HG03575 (cell line): ENCODE data around the gene KCTD20.

ENCODE experiments used
- ATAC-seq: cut with Tn5 transposase; IDR thresholded peaks from one replicate; pipeline ENCODE4 v1.9.1; 2021; ENCODE audit not compliant: unreplicated experiment, insufficient number of reproducible peaks, low FRiP score; ENCODE audit errors: extremely low read depth

Gene KCTD20

GRCh38 chr6:36517408-36517807, 74.6 kb downstream of the KCTD20 start:
- ATAC-seq = no peak

- ATAC-seq = no peak
These were observed 76.6 kb downstream of the KCTD20 start for GRCh38 chr6:36519352-36519751.

- no peak for ATAC-seq
These were observed 80.7 kb downstream of the KCTD20 start for GRCh38 chr6:36523451-36523850.

- no peak for ATAC-seq
These were observed 81.2 kb downstream of the KCTD20 start for GRCh38 chr6:36523936-36524499.

- ATAC-seq = no peak
These were observed 82.1 kb downstream of the KCTD20 start for GRCh38 chr6:36524871-36525270.

- ATAC-seq = no peak
These were observed 82.5 kb downstream of the KCTD20 start for GRCh38 chr6:36525346-36525745.

GRCh38 chr6:36526066-36526465, 83.3 kb downstream of the KCTD20 start:
- no peak for ATAC-seq

GRCh38 chr6:36533321-36533720, 90.5 kb downstream of the KCTD20 start:
- no peak for ATAC-seq

- ATAC-seq = no peak
These were observed 94.2 kb downstream of the KCTD20 start for GRCh38 chr6:36536873-36537547.

- no peak for ATAC-seq
These were observed 97.2 kb downstream of the KCTD20 start for GRCh38 chr6:36539814-36540568.
